ENCODE results near the gene PDF. TPM values are rescaled to one million over a fixed set of nuclear protein-coding genes. Genes with fewer than 3 reads are reported as not detected.

Gene PDF
- total RNA-seq, 1 experiment from 2014 or later: 13.5 TPM

- peaks cover 3% of the 10 kb centered on the region for H3K79me2 ChIP-seq (ENCODE audit: low read length)
- peaks cover 22% of the 10 kb centered on the region for H3K36me3 ChIP-seq (ENCODE audit: insufficient read depth, low read length)
These were observed 17.8 kb upstream of the PDF start for GRCh38 chr16:69348222-69348621.

GRCh38 chr16:69346683-69347082, 16.3 kb upstream of the PDF start:
- Histone ChIP-seq H3K9me3 (ENCODE audit: low read length) (no peaks in the 10 kb centered on the region), H4K20me1 (ENCODE audit: insufficient read depth, low read depth, low read length) (no peaks in the 10 kb centered on the region), H3K4me2 (ENCODE audit: low read depth, low read length, poor library complexity, severe bottlenecking) (no peak overlapping the region), H3K36me3 (ENCODE audit: insufficient read depth, low read length) (peaks cover 31% of the 10 kb centered on the region), H3K27me3 (ENCODE audit: low read length) (no peaks in the 10 kb centered on the region), H3K9ac (ENCODE audit: low read length) (no peak overlapping the region), H3K9me2 (replicated peaks; ENCODE audit: insufficient read depth, low read length) (no peaks in the 10 kb centered on the region), H3K4me3 (ENCODE audit: low read length) (no peak overlapping the region), H2AFZ (ENCODE audit: low read length) (no peak overlapping the region), H3K4me1 (ENCODE audit: low read length) (peaks cover 4% of the 10 kb centered on the region; the same call in 1 of the 2 replicates), H3K79me2 (ENCODE audit: low read length) (peaks cover 13% of the 10 kb centered on the region), H3K27ac (ENCODE audit: low read length) (no peak overlapping the region)
- DNase-seq: no peak

More at GRCh38 chr16:69348222-69348621, 17.8 kb upstream of the PDF start:
- Histone ChIP-seq H3K9ac (ENCODE audit: low read length) (no peak overlapping the region), H3K27me3 (ENCODE audit: low read length) (no peaks in the 10 kb centered on the region), H3K27ac (ENCODE audit: low read length) (no peak overlapping the region), H3K4me3 (ENCODE audit: low read length) (no peak overlapping the region), H2AFZ (ENCODE audit: low read length) (no peak overlapping the region), H3K9me3 (ENCODE audit: low read length) (no peaks in the 10 kb centered on the region), H3K4me1 (ENCODE audit: low read length) (no peaks in the 10 kb centered on the region), H4K20me1 (ENCODE audit: insufficient read depth, low read depth, low read length) (no peaks in the 10 kb centered on the region), H3K4me2 (ENCODE audit: low read depth, low read length, poor library complexity, severe bottlenecking) (no peak overlapping the region), H3K9me2 (replicated peaks; ENCODE audit: insufficient read depth, low read length) (no peaks in the 10 kb centered on the region)
- DNase-seq: no peak

GRCh38 chr16:69345923-69346322, 15.5 kb upstream of the PDF start:
- H3K36me3 ChIP-seq (ENCODE audit: insufficient read depth, low read length): peaks cover 39% of the 10 kb centered on the region
- DNase-seq: no peak

GRCh38 chr16:69344171-69344570, 13.8 kb upstream of the PDF start:
- Histone ChIP-seq H3K4me1 (ENCODE audit: low read length) (peaks cover 16% of the 10 kb centered on the region), H4K20me1 (ENCODE audit: insufficient read depth, low read depth, low read length) (no peaks in the 10 kb centered on the region), H3K27me3 (ENCODE audit: low read length) (no peaks in the 10 kb centered on the region), H3K9me3 (ENCODE audit: low read length) (no peaks in the 10 kb centered on the region), H3K9ac (ENCODE audit: low read length) (no peak overlapping the region), H3K36me3 (ENCODE audit: insufficient read depth, low read length) (peaks cover 36% of the 10 kb centered on the region), H3K4me3 (ENCODE audit: low read length) (no peak overlapping the region), H3K9me2 (replicated peaks; ENCODE audit: insufficient read depth, low read length) (no peaks in the 10 kb centered on the region), H2AFZ (ENCODE audit: low read length) (no peak overlapping the region), H3K4me2 (ENCODE audit: low read depth, low read length, poor library complexity, severe bottlenecking) (no peak overlapping the region), H3K27ac (ENCODE audit: low read length) (no peak overlapping the region), H3K79me2 (ENCODE audit: low read length) (peaks cover 34% of the 10 kb centered on the region)
- DNase-seq: no peak

More at GRCh38 chr16:69345923-69346322, 15.5 kb upstream of the PDF start:
- H3K4me1 ChIP-seq (ENCODE audit: low read length): peaks cover 11% of the 10 kb centered on the region
- H3K27me3 ChIP-seq (ENCODE audit: low read length): no peaks in the 10 kb centered on the region
- H3K27ac ChIP-seq (ENCODE audit: low read length): no peak overlapping the region
- H3K9me2 ChIP-seq (replicated peaks; ENCODE audit: insufficient read depth, low read length): no peaks in the 10 kb centered on the region
- H2AFZ ChIP-seq (ENCODE audit: low read length): no peak overlapping the region
- H3K4me2 ChIP-seq (ENCODE audit: low read depth, low read length, poor library complexity, severe bottlenecking): no peak overlapping the region
- no peaks in the 10 kb centered on the region for H3K9me3 ChIP-seq (ENCODE audit: low read length)
- peaks cover 20% of the 10 kb centered on the region for H3K79me2 ChIP-seq (ENCODE audit: low read length)
- H3K9ac ChIP-seq (ENCODE audit: low read length): no peak overlapping the region
- no peak overlapping the region for H3K4me3 ChIP-seq (ENCODE audit: low read length)
- no peaks in the 10 kb centered on the region for H4K20me1 ChIP-seq (ENCODE audit: insufficient read depth, low read depth, low read length)

GRCh38 chr16:69340095-69340644, 9.8 kb upstream of the PDF start:
- no peak for DNase-seq
- H3K9me2 ChIP-seq (replicated peaks; ENCODE audit: insufficient read depth, low read length): no peaks in the 10 kb centered on the region
- H3K4me2 ChIP-seq (ENCODE audit: low read depth, low read length, poor library complexity, severe bottlenecking): peak overlapping the region; percentile 81
- no peaks in the 10 kb centered on the region for H4K20me1 ChIP-seq (ENCODE audit: insufficient read depth, low read depth, low read length)
- H3K4me3 ChIP-seq (ENCODE audit: low read length): peak overlapping the region; percentile 94
- H3K9ac ChIP-seq (ENCODE audit: low read length): peak overlapping the region; percentile 91
- H3K27me3 ChIP-seq (ENCODE audit: low read length): no peaks in the 10 kb centered on the region
- H3K4me1 ChIP-seq (ENCODE audit: low read length): peaks cover 26% of the 10 kb centered on the region
- H3K9me3 ChIP-seq (ENCODE audit: low read length): no peaks in the 10 kb centered on the region
- H2AFZ ChIP-seq (ENCODE audit: low read length): 0 out of 2 replicates have a peak overlapping the region, but pooled peaks have one; percentile 21
- peaks cover 65% of the 10 kb centered on the region for H3K79me2 ChIP-seq (ENCODE audit: low read length)
- H3K27ac ChIP-seq (ENCODE audit: low read length): peak overlapping the region; percentile 67
- peaks cover 38% of the 10 kb centered on the region for H3K36me3 ChIP-seq (ENCODE audit: insufficient read depth, low read length)

GRCh38 chr16:69339289-69340094, 9.1 kb upstream of the PDF start, which contains the start of the genes COG8 and NIP7:
COG8 (minus strand) TSS chr16:69339564; CDS start chr16:69339552, 12 bp downstream.
NIP7 (plus strand) TSS chr16:69339772; CDS start chr16:69339830, 58 bp downstream.
- H3K9me2 ChIP-seq (replicated peaks; ENCODE audit: insufficient read depth, low read length): no peaks in the 10 kb centered on the region
- H3K79me2 ChIP-seq (ENCODE audit: low read length): peaks cover 66% of the 10 kb centered on the region
- no peaks in the 10 kb centered on the region for H3K27me3 ChIP-seq (ENCODE audit: low read length)
- peak within 1 kb of the TSS; percentile 81 for H3K4me2 ChIP-seq (ENCODE audit: low read depth, low read length, poor library complexity, severe bottlenecking)
- H3K4me1 ChIP-seq (ENCODE audit: low read length): peaks cover 26% of the 10 kb centered on the region
- no peaks in the 10 kb centered on the region for H3K9me3 ChIP-seq (ENCODE audit: low read length)
- H2AFZ ChIP-seq (ENCODE audit: low read length): peak within 1 kb of the TSS; percentile 46; the same call in 1 of the 2 replicates
- peak; percentile 99 for DNase-seq
- H3K4me3 ChIP-seq (ENCODE audit: low read length): peak within 1 kb of the TSS; percentile 94
- H3K36me3 ChIP-seq (ENCODE audit: insufficient read depth, low read length): peaks cover 38% of the 10 kb centered on the region
- peak within 1 kb of the TSS; percentile 91 for H3K9ac ChIP-seq (ENCODE audit: low read length)
- H4K20me1 ChIP-seq (ENCODE audit: insufficient read depth, low read depth, low read length): no peaks in the 10 kb centered on the region
- H3K27ac ChIP-seq (ENCODE audit: low read length): peak within 1 kb of the TSS; percentile 67

GRCh38 chr16:69338557-69339288, 8.3 kb upstream of the PDF start:
- H3K27ac ChIP-seq (ENCODE audit: low read length): peak overlapping the region; percentile 48
- peaks cover 40% of the 10 kb centered on the region for H3K36me3 ChIP-seq (ENCODE audit: insufficient read depth, low read length)
- H3K4me2 ChIP-seq (ENCODE audit: low read depth, low read length, poor library complexity, severe bottlenecking): peak overlapping the region; percentile 79
- H4K20me1 ChIP-seq (ENCODE audit: insufficient read depth, low read depth, low read length): no peaks in the 10 kb centered on the region
- peaks cover 26% of the 10 kb centered on the region for H3K4me1 ChIP-seq (ENCODE audit: low read length)
- no peaks in the 10 kb centered on the region for H3K9me3 ChIP-seq (ENCODE audit: low read length)
- H3K9ac ChIP-seq (ENCODE audit: low read length): peak overlapping the region; percentile 91
- no peaks in the 10 kb centered on the region for H3K9me2 ChIP-seq (replicated peaks; ENCODE audit: insufficient read depth, low read length)
- no peak for DNase-seq
- H3K27me3 ChIP-seq (ENCODE audit: low read length): no peaks in the 10 kb centered on the region
- peak overlapping the region; percentile 94 for H3K4me3 ChIP-seq (ENCODE audit: low read length)
- H2AFZ ChIP-seq (ENCODE audit: low read length): peak overlapping the region; percentile 46; the same call in 1 of the 2 replicates
- peaks cover 70% of the 10 kb centered on the region for H3K79me2 ChIP-seq (ENCODE audit: low read length)
